Hematopoietic multipotent progenitor cell (in vitro differentiated cells): ENCODE results near the gene C12orf42. TPM values are rescaled to one million over a fixed set of nuclear protein-coding genes. Genes with fewer than 3 reads are reported as not detected.

Experiments used
- DNase-seq, 3 donors: peaks; one replicate each; pipeline ENCODE4 v3.0.0-alpha.2; 2011 to 2015; ENCODE audit warnings: low read depth in 2 of 3, low spot score in 2 of 3
- total RNA-seq: library from RNA; depleted of rRNA; stranded (reverse); fragments of >200 nt; gene quantifications from one replicate; pipeline ENCODE4 v1.2.3, GENCODE V29; 2012

Gene C12orf42
- 0.27 TPM for total RNA-seq

- DNase-seq, result peak; percentile 18 to 60 (median 53)
These were observed at the start of gene C12orf42 for GRCh38 chr12:103495469-103496456. TSS of gene C12orf42 (minus strand) at chr12:103495968. CDS start at chr12:103478426, 17,542 bp downstream.

- no peak for DNase-seq
These were observed 46.3 kb upstream of the C12orf42 start for GRCh38 chr12:103542078-103542477.

- peak in 1 of 3 donors; percentile 9 for DNase-seq
These were observed 44.6 kb upstream of the C12orf42 start for GRCh38 chr12:103540319-103540718.

- DNase-seq, result no peak
These were observed 42.6 kb upstream of the C12orf42 start for GRCh38 chr12:103538397-103538796.

GRCh38 chr12:103530307-103531066, 34.7 kb upstream of the C12orf42 start:
- DNase-seq, result no peak

GRCh38 chr12:103529306-103529705, 33.5 kb upstream of the C12orf42 start:
- DNase-seq, result no peak

GRCh38 chr12:103524238-103524875, 28.6 kb upstream of the C12orf42 start:
- no peak for DNase-seq

- DNase-seq, result no peak
These were observed 28.0 kb upstream of the C12orf42 start for GRCh38 chr12:103523771-103524170.

GRCh38 chr12:103520686-103521215, 25.0 kb upstream of the C12orf42 start:
- DNase-seq, result no peak

GRCh38 chr12:103519632-103520031, 23.9 kb upstream of the C12orf42 start:
- DNase-seq, result no peak

- DNase-seq, result peak in 1 of 3 donors; percentile 9
These were observed 23.1 kb upstream of the C12orf42 start for GRCh38 chr12:103518899-103519298.

GRCh38 chr12:103517161-103517560, 21.4 kb upstream of the C12orf42 start:
- DNase-seq, result no peak

GRCh38 chr12:103515341-103515740, 19.6 kb upstream of the C12orf42 start:
- no peak for DNase-seq

- no peak for DNase-seq
These were observed 18.1 kb upstream of the C12orf42 start for GRCh38 chr12:103513875-103514274.

GRCh38 chr12:103505371-103506236, 9.8 kb upstream of the C12orf42 start:
- no peak for DNase-seq

GRCh38 chr12:103504606-103505005, 8.8 kb upstream of the C12orf42 start:
- DNase-seq, result no peak

GRCh38 chr12:103503546-103504480, 8.0 kb upstream of the C12orf42 start:
- DNase-seq, result peak; percentile 24 to 59 (median 55)

- DNase-seq, result no peak
These were observed 5.7 kb upstream of the C12orf42 start for GRCh38 chr12:103501447-103501846.

GRCh38 chr12:103499571-103499970, 3.8 kb upstream of the C12orf42 start:
- peak in 1 of 3 donors; percentile 7 for DNase-seq
